Panc1 (cell line): ENCODE results near the gene TMPRSS13. TPM values are rescaled to one million over a fixed set of nuclear protein-coding genes. Genes with fewer than 3 reads are reported as not detected.

ENCODE experiments used
- ATAC-seq: fragments of 200-7000 bp; cut with Tn5 transposase; 2 replicates; pipeline ENCODE4 v1.9.1; 2020; ENCODE audit warnings: mild to moderate bottlenecking, moderate library complexity
- BruUV-seq: library from RNA; stranded (reverse); fragments of 400-500 nt; replicated peaks from 2 replicates; lab custom pipeline; 2021; lab: Mats Ljungman, UMichigan
- CTCF ChIA-PET: fragments of 300-600 bp; sonication (Branson Sonifier 250); formaldehyde crosslinking; loops from one replicate; lab custom pipeline; 2022; ENCODE audit warnings: antibody characterized with exemption; lab: Charles Lee
- POLR2A ChIA-PET: fragments of 300-600 bp; sonication (Branson Sonifier 250); formaldehyde crosslinking; loops from one replicate; lab custom pipeline; 2022; ENCODE audit warnings: antibody characterized with exemption; lab: Charles Lee
- DNase-seq: peaks from one replicate; pipeline ENCODE4 v3.0.0-alpha.2; 2010; ENCODE audit warnings: low read depth, low spot score
- H3K27ac ChIP-seq: 2 replicates; pipeline ENCODE4 v1.5.1; 2011; ENCODE audit warnings: mild to moderate bottlenecking, low read length, inconsistent platforms
- H3K27me3 ChIP-seq: fragments of 200-500 bp; sonication (Bioruptor generic); 2 replicates; pipeline ENCODE4 v1.6.0; 2014; ENCODE audit warnings: low read length, inconsistent platforms; ENCODE audit not compliant: control insufficient read depth, insufficient read depth
- H3K36me3 ChIP-seq: fragments of 200-500 bp; sonication (Bioruptor generic); 2 replicates; pipeline ENCODE4 v1.5.1; 2014; ENCODE audit warnings: inconsistent platforms, mild to moderate bottlenecking, low read length, moderate library complexity; ENCODE audit not compliant: control insufficient read depth, insufficient read depth
- H3K4me1 ChIP-seq: 2 replicates; pipeline ENCODE4 v1.5.1; 2011; ENCODE audit warnings: inconsistent platforms, mild to moderate bottlenecking, low read length, moderate library complexity; ENCODE audit not compliant: control insufficient read depth, insufficient read depth
- H3K4me3 ChIP-seq, 2 experiments: 2 replicates each; pipeline ENCODE4 v1.5.1; 2011 to 2012; ENCODE audit warnings: low read depth in 2 of 2, low read length in 2 of 2, mild to moderate bottlenecking in 2 of 2, inconsistent platforms in 1 of 2, moderate library complexity in 1 of 2
- H3K9me3 ChIP-seq: fragments of 200-500 bp; sonication (Bioruptor generic); 2 replicates; pipeline ENCODE4 v1.5.1; 2014; ENCODE audit warnings: low read depth, mild to moderate bottlenecking, inconsistent platforms, low read length, moderate library complexity; ENCODE audit not compliant: control insufficient read depth, insufficient read depth
- POLR2AphosphoS5 ChIP-seq: IDR thresholded peaks from 2 replicates; pipeline ENCODE4 v1.6.1; 2012; ENCODE audit warnings: mild to moderate bottlenecking, low read depth, low read length, moderate library complexity
- SIN3A ChIP-seq: IDR thresholded peaks from 2 replicates; pipeline ENCODE4 v1.6.1; 2012; ENCODE audit warnings: low read depth, mild to moderate bottlenecking, low read length, moderate library complexity, borderline replicate concordance; ENCODE audit not compliant: insufficient read depth
- TCF7L2 ChIP-seq: IDR thresholded peaks from 2 replicates; pipeline ENCODE4 v1.6.1; 2011; ENCODE audit warnings: mild to moderate bottlenecking, low read depth, low read length, inconsistent platforms
- in situ Hi-C: cut with HindIII; loops from 2 replicates; pipeline ENCODE4 v1.10.0; 2016; ENCODE audit warnings: low sequenced_read_pairs, low pct_unique_long_range_greater_than_20kb
- intact Hi-C: fragments of 100-400 bp; cut with micrococcal nuclease; formaldehyde crosslinking; loops from one replicate; pipeline ENCODE4 v1.10.0; 2022; ENCODE audit not compliant: unreplicated experiment
- total RNA-seq: library from RNA; stranded (reverse); gene quantifications from one replicate; pipeline ENCODE4 v1.2.1, GENCODE V29; 2021; ENCODE audit not compliant: unreplicated experiment
- TF ChIP-seq, protein P1 (sequence below), 2 experiments: IDR thresholded peaks; 2 replicates each; pipeline ENCODE4 v1.6.1; 2011 to 2012; ENCODE audit warnings: low read depth in 2 of 2, control low read depth in 1 of 2, low read length in 1 of 2, mild to moderate bottlenecking in 1 of 2, moderate library complexity in 1 of 2; ENCODE audit not compliant: insufficient read depth in 1 of 2
- TF ChIP-seq, protein P2 (sequence below): fragments of 450-650 bp; IDR thresholded peaks from 2 replicates; pipeline ENCODE4 v1.5.1; 2017; ENCODE audit warnings: mild to moderate bottlenecking

TMPRSS13 gene
- total RNA-seq, 1 experiment from 2014 or later: not detected

DNA sequence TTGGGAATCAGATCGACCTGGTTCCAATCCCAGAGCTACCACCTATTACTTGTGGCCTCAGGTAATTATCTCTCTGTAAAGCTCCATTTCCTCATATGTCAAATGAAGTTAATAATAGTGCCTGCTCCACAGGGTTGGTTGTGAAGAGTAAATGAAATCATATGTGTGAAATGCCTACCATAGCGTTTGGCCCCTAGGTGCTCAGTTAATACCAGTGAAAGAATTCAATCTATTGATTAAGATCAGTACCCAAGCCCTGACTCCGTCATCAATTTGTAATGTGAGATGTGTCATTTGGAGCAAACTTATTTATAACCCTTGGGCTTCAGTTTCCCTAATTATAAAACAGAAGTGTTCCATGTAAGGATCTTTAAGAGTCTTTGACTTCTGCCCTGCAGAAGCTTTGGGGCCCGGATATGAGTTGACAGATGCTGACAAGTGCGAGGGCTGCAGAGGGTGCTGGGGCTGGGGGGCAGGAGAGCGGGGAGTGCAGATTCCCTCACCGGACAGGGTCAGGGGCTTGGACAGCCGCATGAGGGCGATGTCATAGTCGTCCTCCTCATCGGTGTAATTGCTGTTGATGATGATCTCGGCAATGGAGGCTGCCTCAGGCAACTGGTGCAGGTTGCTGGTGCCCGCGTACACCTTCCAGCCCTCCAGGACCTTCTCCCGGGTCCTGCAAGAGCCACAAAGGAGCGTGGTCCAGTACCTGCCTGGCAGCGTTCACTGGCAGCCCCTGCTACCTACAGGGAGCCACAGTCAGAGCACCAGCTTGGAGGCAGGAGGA, 20.9 kb downstream of the TMPRSS13 start:
- no peaks in the 10 kb centered on the region for H3K9me3 ChIP-seq
- no peak overlapping the region for H3K27ac ChIP-seq
- no peak for ATAC-seq
- H3K27me3 ChIP-seq: peaks cover 12% of the 10 kb centered on the region
- BruUV-seq: no TSS peak
- CTCF ChIA-PET: interaction anchor here (0.6 kb wide), 1 partner anchor 782 kb away, joined by 3 read pairs; no protein-coding TSS in a partner anchor
- in situ Hi-C loops (no loop called here), intact Hi-C loops (no loop called here)
- DNase-seq: no peak
- no peak overlapping the region for H3K4me3 ChIP-seq
- H3K4me1 ChIP-seq: no peaks in the 10 kb centered on the region
- H3K36me3 ChIP-seq: no peaks in the 10 kb centered on the region
- POLR2A ChIA-PET: no interaction called here
- TF ChIP-seq, protein P1, sequence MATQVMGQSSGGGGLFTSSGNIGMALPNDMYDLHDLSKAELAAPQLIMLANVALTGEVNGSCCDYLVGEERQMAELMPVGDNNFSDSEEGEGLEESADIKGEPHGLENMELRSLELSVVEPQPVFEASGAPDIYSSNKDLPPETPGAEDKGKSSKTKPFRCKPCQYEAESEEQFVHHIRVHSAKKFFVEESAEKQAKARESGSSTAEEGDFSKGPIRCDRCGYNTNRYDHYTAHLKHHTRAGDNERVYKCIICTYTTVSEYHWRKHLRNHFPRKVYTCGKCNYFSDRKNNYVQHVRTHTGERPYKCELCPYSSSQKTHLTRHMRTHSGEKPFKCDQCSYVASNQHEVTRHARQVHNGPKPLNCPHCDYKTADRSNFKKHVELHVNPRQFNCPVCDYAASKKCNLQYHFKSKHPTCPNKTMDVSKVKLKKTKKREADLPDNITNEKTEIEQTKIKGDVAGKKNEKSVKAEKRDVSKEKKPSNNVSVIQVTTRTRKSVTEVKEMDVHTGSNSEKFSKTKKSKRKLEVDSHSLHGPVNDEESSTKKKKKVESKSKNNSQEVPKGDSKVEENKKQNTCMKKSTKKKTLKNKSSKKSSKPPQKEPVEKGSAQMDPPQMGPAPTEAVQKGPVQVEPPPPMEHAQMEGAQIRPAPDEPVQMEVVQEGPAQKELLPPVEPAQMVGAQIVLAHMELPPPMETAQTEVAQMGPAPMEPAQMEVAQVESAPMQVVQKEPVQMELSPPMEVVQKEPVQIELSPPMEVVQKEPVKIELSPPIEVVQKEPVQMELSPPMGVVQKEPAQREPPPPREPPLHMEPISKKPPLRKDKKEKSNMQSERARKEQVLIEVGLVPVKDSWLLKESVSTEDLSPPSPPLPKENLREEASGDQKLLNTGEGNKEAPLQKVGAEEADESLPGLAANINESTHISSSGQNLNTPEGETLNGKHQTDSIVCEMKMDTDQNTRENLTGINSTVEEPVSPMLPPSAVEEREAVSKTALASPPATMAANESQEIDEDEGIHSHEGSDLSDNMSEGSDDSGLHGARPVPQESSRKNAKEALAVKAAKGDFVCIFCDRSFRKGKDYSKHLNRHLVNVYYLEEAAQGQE (IDR thresholded peaks at IDR 0.05; ENCODE audit: insufficient read depth in 1 of 2, low read depth in 2 of 2, low read length in 1 of 2): no peak
- TF ChIP-seq POLR2AphosphoS5 (no peak), TCF7L2 (no peak), SIN3A (no peak)
- TF ChIP-seq, protein P2, sequence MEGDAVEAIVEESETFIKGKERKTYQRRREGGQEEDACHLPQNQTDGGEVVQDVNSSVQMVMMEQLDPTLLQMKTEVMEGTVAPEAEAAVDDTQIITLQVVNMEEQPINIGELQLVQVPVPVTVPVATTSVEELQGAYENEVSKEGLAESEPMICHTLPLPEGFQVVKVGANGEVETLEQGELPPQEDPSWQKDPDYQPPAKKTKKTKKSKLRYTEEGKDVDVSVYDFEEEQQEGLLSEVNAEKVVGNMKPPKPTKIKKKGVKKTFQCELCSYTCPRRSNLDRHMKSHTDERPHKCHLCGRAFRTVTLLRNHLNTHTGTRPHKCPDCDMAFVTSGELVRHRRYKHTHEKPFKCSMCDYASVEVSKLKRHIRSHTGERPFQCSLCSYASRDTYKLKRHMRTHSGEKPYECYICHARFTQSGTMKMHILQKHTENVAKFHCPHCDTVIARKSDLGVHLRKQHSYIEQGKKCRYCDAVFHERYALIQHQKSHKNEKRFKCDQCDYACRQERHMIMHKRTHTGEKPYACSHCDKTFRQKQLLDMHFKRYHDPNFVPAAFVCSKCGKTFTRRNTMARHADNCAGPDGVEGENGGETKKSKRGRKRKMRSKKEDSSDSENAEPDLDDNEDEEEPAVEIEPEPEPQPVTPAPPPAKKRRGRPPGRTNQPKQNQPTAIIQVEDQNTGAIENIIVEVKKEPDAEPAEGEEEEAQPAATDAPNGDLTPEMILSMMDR: no peak

DNA sequence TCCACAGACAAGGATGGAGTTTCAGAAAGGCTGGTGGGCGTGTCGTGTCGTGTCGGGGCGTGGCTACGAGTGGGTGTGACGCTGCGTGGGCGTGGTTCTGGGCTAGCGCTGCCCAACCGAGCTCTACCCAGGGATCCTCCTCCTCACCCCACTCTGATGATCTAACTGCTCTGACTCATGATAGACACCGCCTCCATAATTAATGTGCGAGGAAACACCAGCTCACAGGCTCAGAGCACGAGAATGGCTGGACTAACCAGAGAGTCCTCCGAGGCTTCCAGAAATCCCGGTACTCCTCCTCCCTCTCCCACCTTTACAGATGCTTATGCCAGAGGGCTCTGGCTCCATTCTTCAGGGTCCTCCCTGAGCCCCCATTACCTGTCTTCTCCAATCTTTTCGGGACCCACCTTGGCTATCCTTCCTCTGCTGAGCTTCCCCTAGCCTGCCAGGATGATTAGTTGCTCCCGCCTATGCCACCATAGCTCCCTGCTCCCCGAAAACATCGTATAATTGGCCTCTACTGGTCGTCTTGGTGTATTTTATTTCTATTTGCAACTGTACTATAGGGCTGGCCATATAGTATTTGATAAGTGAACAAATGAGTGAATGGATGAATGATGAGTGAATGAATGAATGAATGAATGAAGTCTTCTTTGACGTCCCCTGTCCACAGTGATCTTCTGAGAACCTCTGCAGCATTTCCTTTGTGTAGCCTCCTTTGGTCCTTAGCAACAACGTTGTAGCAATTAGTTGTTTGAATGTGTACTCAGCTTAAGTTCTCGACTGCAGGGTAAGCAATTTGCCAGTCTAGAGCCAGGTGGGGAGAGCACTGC, 21.7 kb downstream of the TMPRSS13 start:
- CTCF ChIA-PET: interaction anchor here (0.7 kb wide), 1 partner anchor 88 kb away, joined by 3 read pairs; no protein-coding TSS in a partner anchor
- no peak overlapping the region for H3K27ac ChIP-seq
- intact Hi-C loops: no loop called here

More for the DNA sequence above, 21.7 kb downstream of the TMPRSS13 start:
- TF ChIP-seq TCF7L2 (no peak), POLR2AphosphoS5 (no peak), SIN3A (no peak)
- TF ChIP-seq, protein P1 (IDR thresholded peaks at IDR 0.05; ENCODE audit: insufficient read depth in 1 of 2, low read depth in 2 of 2, low read length in 1 of 2): no peak
- TF ChIP-seq, protein P2: no peak
- no TSS peak for BruUV-seq
- no peaks in the 10 kb centered on the region for H3K4me1 ChIP-seq
- H3K4me3 ChIP-seq: no peak overlapping the region
- H3K27me3 ChIP-seq: peaks cover 9% of the 10 kb centered on the region
- H3K9me3 ChIP-seq: no peaks in the 10 kb centered on the region
- DNase-seq (peak; percentile 35), ATAC-seq (peak; percentile 77)
- in situ Hi-C loops: no loop called here
- POLR2A ChIA-PET: interaction anchor here (0.5 kb wide), 1 partner anchor 132 kb away, joined by 3 read pairs; no protein-coding TSS in a partner anchor
- H3K36me3 ChIP-seq: no peaks in the 10 kb centered on the region
